Measurements from ENCODE around the gene CRTC3.

The CRTC3 gene

GRCh38 chr15:90553248-90553745 is 23.6 kb downstream of the CRTC3 start:
- Histone ChIP-seq H3K27ac (no peak overlapping the region), H2AFZ (no peak overlapping the region), H3K9ac (no peak overlapping the region), H3K27me3 (ENCODE audit: control insufficient read depth, insufficient read depth, low read length) (no peaks in the 10 kb centered on the region), H3K79me2 (peaks cover 5% of the 10 kb centered on the region), H3K36me3 (ENCODE audit: control insufficient read depth, insufficient read depth, low read length) (no peaks in the 10 kb centered on the region), H3K4me2 (ENCODE audit: low read length) (no peak overlapping the region), H3K9me3 (ENCODE audit: control insufficient read depth, low read length) (no peaks in the 10 kb centered on the region), H3K4me3 (ENCODE audit: low read depth, low read length) (no peak overlapping the region), H3K4me1 (peaks cover 3% of the 10 kb centered on the region)
- no peak for TF ChIP-seq CTCF (IDR thresholded peaks at IDR 0.05)

- Histone ChIP-seq H3K4me2 (ENCODE audit: low read length) (no peak overlapping the region), H3K4me1 (peaks cover 3% of the 10 kb centered on the region), H3K27me3 (ENCODE audit: control insufficient read depth, insufficient read depth, low read length) (no peaks in the 10 kb centered on the region), H3K9me3 (ENCODE audit: control insufficient read depth, low read length) (no peaks in the 10 kb centered on the region), H3K27ac (no peak overlapping the region), H3K4me3 (ENCODE audit: low read depth, low read length) (no peak overlapping the region), H3K9ac (no peak overlapping the region), H2AFZ (no peak overlapping the region), H3K79me2 (peaks cover 7% of the 10 kb centered on the region), H3K36me3 (ENCODE audit: control insufficient read depth, insufficient read depth, low read length) (no peaks in the 10 kb centered on the region)
- TF ChIP-seq CTCF (IDR thresholded peaks at IDR 0.05), result no peak
These were observed 27.7 kb downstream of the CRTC3 start for GRCh38 chr15:90557186-90558084.

GRCh38 chr15:90558171-90558573 is 28.4 kb downstream of the CRTC3 start:
- Histone ChIP-seq H3K9me3 (ENCODE audit: control insufficient read depth, low read length) (no peaks in the 10 kb centered on the region), H3K36me3 (ENCODE audit: control insufficient read depth, insufficient read depth, low read length) (no peaks in the 10 kb centered on the region), H3K4me2 (ENCODE audit: low read length) (no peak overlapping the region), H3K27me3 (ENCODE audit: control insufficient read depth, insufficient read depth, low read length) (no peaks in the 10 kb centered on the region), H3K4me3 (ENCODE audit: low read depth, low read length) (no peak overlapping the region), H3K4me1 (peaks cover 3% of the 10 kb centered on the region), H2AFZ (no peak overlapping the region), H3K9ac (no peak overlapping the region), H3K79me2 (peaks cover 7% of the 10 kb centered on the region), H3K27ac (no peak overlapping the region)
- no peak for TF ChIP-seq CTCF (IDR thresholded peaks at IDR 0.05)

- H3K4me1 ChIP-seq, result peaks cover 3% of the 10 kb centered on the region
- H2AFZ ChIP-seq, result no peak overlapping the region
- no peak overlapping the region for H3K9ac ChIP-seq
- no peaks in the 10 kb centered on the region for H3K9me3 ChIP-seq (ENCODE audit: control insufficient read depth, low read length)
- H3K4me2 ChIP-seq (ENCODE audit: low read length), result no peak overlapping the region
- no peak overlapping the region for H3K27ac ChIP-seq
- H3K27me3 ChIP-seq (ENCODE audit: control insufficient read depth, insufficient read depth, low read length), result no peaks in the 10 kb centered on the region
- H3K4me3 ChIP-seq (ENCODE audit: low read depth, low read length), result no peak overlapping the region
- H3K79me2 ChIP-seq, result peaks cover 7% of the 10 kb centered on the region
- no peak for TF ChIP-seq CTCF (IDR thresholded peaks at IDR 0.05)
- H3K36me3 ChIP-seq (ENCODE audit: control insufficient read depth, insufficient read depth, low read length), result no peaks in the 10 kb centered on the region
These were observed 29.4 kb downstream of the CRTC3 start for GRCh38 chr15:90559119-90559518.

Measured in parathyroid adenoma (tissue), 2 donors.